Measurements from ENCODE around the gene GNAQ. TPM values are rescaled to one million over a fixed set of nuclear protein-coding genes. Genes with fewer than 3 reads are reported as not detected.

Gene GNAQ
- total and polyA plus RNA-seq, 2 of the 13 experiments (the other 11 are each of a cell fraction or from before 2014, with no cell fraction given): 16.5 to 17.7 TPM

- TF ChIP-seq MBNL3 (CRISPR knock-in tag; conservative IDR thresholded peaks at IDR 0.05) (no peak), ZBTB10 (CRISPR knock-in tag; IDR thresholded peaks at IDR 0.05; ENCODE audit: borderline replicate concordance) (no peak), ASH2L (IDR thresholded peaks at IDR 0.05; ENCODE audit: insufficient read length, low read depth, low read length) (peak; percentile 62), WIZ (CRISPR knock-in tag; IDR thresholded peaks at IDR 0.05) (no peak), HNF1B (CRISPR knock-in tag; IDR thresholded peaks at IDR 0.05) (no peak), ZNF670 (CRISPR knock-in tag; IDR thresholded peaks at IDR 0.05; ENCODE audit: borderline replicate concordance) (no peak), ZMYM4 (CRISPR knock-in tag; IDR thresholded peaks at IDR 0.05) (peak; percentile 48; the same call in 1 of the 2 replicates), CBX1 (IDR thresholded peaks at IDR 0.05; ENCODE audit: low read depth) (no peak), ZC3H13 (CRISPR knock-in tag; IDR thresholded peaks at IDR 0.05) (peak; percentile 32; the same call in 1 of the 2 replicates), ZNF790 (CRISPR knock-in tag; IDR thresholded peaks at IDR 0.05; ENCODE audit: borderline replicate concordance) (no peak), SALL1 (CRISPR knock-in tag; IDR thresholded peaks at IDR 0.05) (peak; percentile 44), ZBTB7B (CRISPR knock-in tag; IDR thresholded peaks at IDR 0.05) (no peak), ZBTB8A (CRISPR knock-in tag; IDR thresholded peaks at IDR 0.05; ENCODE audit: borderline replicate concordance, low read depth) (no peak), CSRNP2 (CRISPR knock-in tag; conservative IDR thresholded peaks at IDR 0.05; ENCODE audit: low read depth) (0 out of 2 replicates have a peak, but pooled peaks have one; percentile 55), ZNF746 (CRISPR knock-in tag; IDR thresholded peaks at IDR 0.05) (no peak), AGO2 (optimal IDR thresholded peaks at IDR 0.05; ENCODE audit: low read depth, low read length) (no peak), ZBTB21 (CRISPR knock-in tag; IDR thresholded peaks at IDR 0.05) (no peak), ZNF10 (CRISPR knock-in tag; IDR thresholded peaks at IDR 0.05; ENCODE audit: borderline replicate concordance, low read depth) (no peak), MXD3 (CRISPR knock-in tag; IDR thresholded peaks at IDR 0.05) (no peak), TERF1 (CRISPR knock-in tag; IDR thresholded peaks at IDR 0.05) (no peak), ZNF326 (CRISPR knock-in tag; IDR thresholded peaks at IDR 0.05; ENCODE audit: borderline replicate concordance) (no peak), ARHGAP35 (CRISPR knock-in tag; IDR thresholded peaks at IDR 0.05; ENCODE audit: borderline replicate concordance) (no peak)
Measured at GRCh38 chr9:78031893-78032729, 500 bp upstream of the GNAQ start (continued).

All from HepG2 (cell line).